AML-193 (cell line): Measurements from ENCODE around the gene WDR36.
A peak's percentile ranks its signal among the peaks of the same experiment; 100 is the strongest.

Experiments used
- DNase-seq, 2 experiments: peaks; one replicate each; lab custom pipeline; 2025; lab: John Stamatoyannopoulos, UW

Gene WDR36

GRCh38 chr5:111092062-111092853 lies at the start of gene WDR36:
Gene WDR36, plus strand, starts transcription at chr5:111092348. Its CDS starts 109 bp downstream, at chr5:111092457.
- peak; percentile 73 to 78 for DNase-seq

GRCh38 chr5:111043712-111044506 lies 48.2 kb upstream of the WDR36 start:
- no peak for DNase-seq

- DNase-seq: no peak
Measured at GRCh38 chr5:111058064-111058463, 34.1 kb upstream of the WDR36 start.

- DNase-seq: no peak
Measured at GRCh38 chr5:111060169-111060568, 32.0 kb upstream of the WDR36 start.

GRCh38 chr5:111061618-111062017 lies 30.5 kb upstream of the WDR36 start:
- no peak for DNase-seq

GRCh38 chr5:111063709-111064322 lies 28.3 kb upstream of the WDR36 start:
- DNase-seq: no peak

- DNase-seq: no peak
Measured at GRCh38 chr5:111066261-111066938, 25.7 kb upstream of the WDR36 start.

- no peak for DNase-seq
Measured at GRCh38 chr5:111068213-111068612, 23.9 kb upstream of the WDR36 start.

- no peak for DNase-seq
Measured at GRCh38 chr5:111069839-111070238, 22.3 kb upstream of the WDR36 start.

- no peak for DNase-seq
Measured at GRCh38 chr5:111070272-111071134, 21.6 kb upstream of the WDR36 start.

- no peak for DNase-seq
Measured at GRCh38 chr5:111071413-111071812, 20.7 kb upstream of the WDR36 start, which contains the start of gene TSLP. Gene TSLP, plus strand, starts transcription at chr5:111071713. Its CDS starts 178 bp downstream, at chr5:111071891.

- DNase-seq: no peak
Measured at GRCh38 chr5:111072949-111073682, 19.0 kb upstream of the WDR36 start.

GRCh38 chr5:111074244-111074643 lies 17.9 kb upstream of the WDR36 start:
- no peak for DNase-seq

GRCh38 chr5:111075520-111075919 lies 16.6 kb upstream of the WDR36 start:
- no peak for DNase-seq

- peak in 1 of 2 experiments; percentile 34 for DNase-seq
Measured at GRCh38 chr5:111076091-111076490, 16.1 kb upstream of the WDR36 start.

GRCh38 chr5:111077678-111078077 lies 14.5 kb upstream of the WDR36 start:
- DNase-seq: no peak

GRCh38 chr5:111079846-111080245 lies 12.3 kb upstream of the WDR36 start:
- DNase-seq: no peak

- no peak for DNase-seq
Measured at GRCh38 chr5:111083323-111083722, 8.8 kb upstream of the WDR36 start.

- no peak for DNase-seq
Measured at GRCh38 chr5:111095982-111096381, 3.8 kb downstream of the WDR36 start.

- no peak for DNase-seq
Measured at GRCh38 chr5:111099058-111099778, 7.1 kb downstream of the WDR36 start.
